Mesodermal cell (in vitro differentiated cells): Measurements from ENCODE around the gene SPDYE2. TPM values are rescaled to one million over a fixed set of nuclear protein-coding genes. Genes with fewer than 3 reads are reported as not detected.
A peak's percentile ranks its signal among the peaks of the same experiment; 100 is the strongest.
"Not testable (repeated sequence)": the region's sequence is repeated elsewhere in the genome, so short reads cannot be mapped to it uniquely, and the experiment has no call there.

Source experiments
- H3K27ac ChIP-seq: 2 replicates; pipeline ENCODE4 v1.7.0; 2013; ENCODE audit warnings: mild to moderate bottlenecking, low read depth, low read length, moderate library complexity; ENCODE audit not compliant: severe bottlenecking
- H3K36me3 ChIP-seq: 2 replicates; pipeline ENCODE4 v1.7.1; 2013; ENCODE audit warnings: mild to moderate bottlenecking, low read length, moderate library complexity; ENCODE audit not compliant: control insufficient read depth, insufficient read depth
- H3K4me1 ChIP-seq: one replicate; pipeline ENCODE4 v1.7.1; 2013; ENCODE audit warnings: mild to moderate bottlenecking, low read length; ENCODE audit not compliant: insufficient read depth, control insufficient read depth, poor library complexity, severe bottlenecking
- H3K4me3 ChIP-seq: 2 replicates; pipeline ENCODE4 v1.7.0; 2013; ENCODE audit warnings: low read length, control low read depth, mild to moderate bottlenecking; ENCODE audit not compliant: insufficient read depth, poor library complexity, severe bottlenecking; ENCODE audit errors: extremely low read depth
- H3K9me3 ChIP-seq: 2 replicates; pipeline ENCODE4 v1.7.1; 2013; ENCODE audit warnings: mild to moderate bottlenecking, low read length, moderate library complexity; ENCODE audit not compliant: control insufficient read depth
- WGBS, 2 experiments: methylation state at CpG; one replicate each; pipeline ENCODE4 v1.1.5; 2013; ENCODE audit warnings: missing lambda C conversion rate in 2 of 2; ENCODE audit not compliant: insufficient coverage in 2 of 2; 5-methylcytosine and 5-hydroxymethylcytosine counted together
- polyA plus RNA-seq, 2 experiments: library from polyadenylated mRNA; stranded (reverse); fragments of 50-300 nt; gene quantifications; one replicate each; pipeline ENCODE4 v1.2.3, GENCODE V29; 2013

SPDYE2 gene, protein sequence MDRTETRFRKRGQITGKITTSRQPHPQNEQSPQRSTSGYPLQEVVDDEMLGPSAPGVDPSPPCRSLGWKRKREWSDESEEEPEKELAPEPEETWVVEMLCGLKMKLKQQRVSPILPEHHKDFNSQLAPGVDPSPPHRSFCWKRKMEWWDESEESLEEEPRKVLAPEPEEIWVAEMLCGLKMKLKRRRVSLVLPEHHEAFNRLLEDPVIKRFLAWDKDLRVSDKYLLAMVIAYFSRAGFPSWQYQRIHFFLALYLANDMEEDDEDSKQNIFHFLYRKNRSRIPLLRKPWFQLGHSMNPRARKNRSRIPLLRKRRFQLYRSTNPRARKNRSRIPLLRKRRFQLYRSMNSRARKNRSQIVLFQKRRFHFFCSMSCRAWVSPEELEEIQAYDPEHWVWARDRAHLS
- not detected for polyA plus RNA-seq (2013, experiment 1 of 2)
- polyA plus RNA-seq (2013, experiment 2 of 2) = not detected

DNA sequence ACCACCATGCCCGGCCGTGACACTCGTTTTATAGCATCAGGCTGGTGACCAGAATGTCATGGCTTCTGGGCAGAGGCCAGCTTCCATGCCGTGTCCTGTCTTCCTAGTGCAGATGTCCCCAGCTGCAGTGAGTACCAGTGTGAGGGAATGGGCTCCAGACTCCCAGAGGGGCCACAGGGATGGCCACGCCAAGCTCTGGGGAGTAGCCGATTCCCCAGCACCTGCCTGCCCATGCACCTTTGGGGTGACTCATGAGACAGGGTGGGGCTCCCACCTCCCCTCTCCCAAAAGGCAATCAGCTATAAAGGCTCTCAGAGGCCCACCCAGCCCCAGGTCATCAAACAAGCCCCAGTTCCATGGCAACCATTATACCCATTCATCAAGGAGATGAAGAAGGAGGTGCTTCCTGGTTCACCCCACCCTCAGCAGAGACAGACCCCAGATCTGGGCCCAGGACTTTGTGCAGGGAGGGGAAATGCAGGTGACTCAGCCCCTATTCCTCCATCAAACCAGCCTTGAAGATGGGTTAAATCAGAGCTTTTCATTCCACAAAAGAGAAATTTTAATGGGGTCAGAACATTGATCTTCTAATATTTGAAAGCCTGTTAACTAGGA, at the start of gene SPDYE2:
SPDYE2 (plus strand) TSS at position 419 of the 615 bp plus-strand sequence. CDS start 2,030 bp downstream, outside the sequence.
- H3K27ac ChIP-seq, H3K4me3 ChIP-seq, H3K36me3 ChIP-seq, H3K9me3 ChIP-seq, H3K4me1 ChIP-seq: not testable (repeated sequence)
- WGBS, 2 experiments = no CpG with 5 or more reads among the region's 6 CpGs

DNA sequence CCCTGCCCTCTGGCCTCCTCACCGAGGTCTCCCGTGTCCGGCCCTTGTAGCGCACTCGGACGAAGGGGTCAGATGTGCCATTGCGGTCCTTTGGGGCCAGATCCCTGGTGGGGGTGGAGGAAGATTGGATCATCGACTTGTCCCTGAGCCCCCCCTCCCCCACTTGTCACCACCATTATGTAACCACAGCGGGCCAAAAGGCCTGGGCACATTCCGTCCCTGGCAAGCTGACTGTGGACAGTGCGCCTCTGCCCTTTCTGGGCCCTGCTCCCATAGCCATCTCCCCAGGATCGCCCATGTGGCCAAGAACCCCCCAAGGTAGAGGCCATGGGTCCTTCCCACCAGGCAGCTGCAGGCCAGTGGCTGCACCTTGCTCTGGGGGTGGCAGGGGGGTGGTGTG, 47.9 kb upstream of the SPDYE2 start:
- not testable (repeated sequence) for H3K27ac ChIP-seq, H3K4me1 ChIP-seq, H3K9me3 ChIP-seq, H3K36me3 ChIP-seq, H3K4me3 ChIP-seq
- no CpG with 5 or more reads among the region's 12 CpGs for WGBS, 2 experiments

DNA sequence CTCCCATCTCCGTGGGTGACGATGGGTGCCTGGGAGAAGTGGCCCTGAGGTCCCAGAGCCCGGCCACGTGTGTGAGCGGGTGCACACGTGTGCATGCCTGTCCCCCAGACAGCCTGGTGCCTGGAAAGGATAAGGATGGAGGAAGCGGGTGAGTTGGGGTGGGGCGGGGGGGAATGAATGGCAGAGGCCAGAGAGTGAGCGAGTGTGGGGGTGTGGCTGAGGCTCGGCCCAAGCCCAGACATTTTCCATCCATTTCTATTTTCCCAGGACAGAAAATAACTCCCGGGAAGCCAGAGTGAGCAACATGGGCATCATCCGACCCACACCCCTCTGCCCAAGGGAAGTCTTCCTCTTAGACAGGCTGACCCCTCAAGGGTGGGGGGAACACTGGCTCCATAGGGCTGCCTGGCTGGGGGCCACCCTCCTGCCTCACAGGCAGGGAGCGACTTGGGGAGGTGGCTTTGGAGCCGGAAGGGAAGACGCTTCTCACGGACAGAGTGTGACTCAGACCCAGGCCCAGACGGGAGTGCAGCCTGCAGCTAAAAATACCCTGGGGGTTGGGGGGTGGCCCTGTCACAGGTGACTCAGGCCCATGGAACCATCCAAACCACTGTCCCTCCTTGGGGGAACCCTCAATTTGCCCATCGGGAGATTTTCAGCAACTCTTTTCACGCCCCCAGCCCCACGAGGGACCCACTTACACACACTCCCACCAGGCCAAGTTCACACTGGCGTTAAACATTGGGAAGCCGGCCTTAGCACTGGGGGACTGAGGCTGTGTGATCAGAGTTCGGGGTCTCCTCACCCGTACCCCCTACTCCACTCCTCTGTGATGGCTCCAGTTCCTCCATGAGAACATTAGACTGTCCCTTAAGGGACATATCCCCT, 45.5 kb upstream of the SPDYE2 start:
- peak overlapping the region; percentile 57 for H3K27ac ChIP-seq

DNA sequence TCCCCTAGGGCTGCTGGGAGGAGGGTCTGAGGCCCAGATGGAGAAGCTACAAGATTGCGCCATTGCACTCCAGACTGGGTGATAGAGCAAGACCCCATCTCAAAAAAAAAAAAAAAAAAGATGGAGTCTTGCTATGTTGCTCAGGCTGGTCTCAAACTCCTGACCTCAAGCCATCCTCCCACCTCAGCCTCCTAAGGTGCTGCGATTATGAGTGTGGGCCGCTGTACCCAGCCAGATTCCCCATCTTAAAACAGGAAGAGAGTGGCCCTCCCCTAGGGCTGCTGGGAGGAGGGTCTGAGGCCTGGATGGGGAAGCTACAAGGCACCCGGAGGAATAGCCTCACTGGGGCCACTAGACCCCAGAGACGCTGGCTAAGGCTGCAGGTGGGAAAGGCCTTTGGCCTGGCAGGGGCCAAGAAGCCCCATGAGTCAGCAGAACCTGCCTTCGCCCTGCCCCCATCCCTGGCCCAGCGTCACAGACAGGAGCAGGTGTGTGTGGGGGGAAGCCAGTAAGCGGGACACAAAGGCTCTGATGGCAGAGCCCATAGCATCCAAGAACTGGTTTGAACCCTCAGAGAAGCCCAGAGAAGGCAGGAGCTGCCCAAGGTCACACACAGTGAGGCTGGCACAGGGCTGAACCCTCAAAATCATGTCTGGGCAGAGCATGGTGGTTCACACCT, 43.5 kb upstream of the SPDYE2 start:
- H3K4me3 ChIP-seq, H3K27ac ChIP-seq, H3K4me1 ChIP-seq, H3K36me3 ChIP-seq, H3K9me3 ChIP-seq: not testable (repeated sequence)
- no CpG with 5 or more reads among the region's 8 CpGs for WGBS, 2 experiments

More for the DNA sequence above, 45.5 kb upstream of the SPDYE2 start:
- not testable (repeated sequence) for H3K9me3 ChIP-seq, H3K36me3 ChIP-seq, H3K4me1 ChIP-seq, H3K4me3 ChIP-seq
- WGBS, 2 experiments = 95% methylated on average over 3 of the region's 24 CpGs; no CpG with 5 or more reads in 1 of the 2 experiments

DNA sequence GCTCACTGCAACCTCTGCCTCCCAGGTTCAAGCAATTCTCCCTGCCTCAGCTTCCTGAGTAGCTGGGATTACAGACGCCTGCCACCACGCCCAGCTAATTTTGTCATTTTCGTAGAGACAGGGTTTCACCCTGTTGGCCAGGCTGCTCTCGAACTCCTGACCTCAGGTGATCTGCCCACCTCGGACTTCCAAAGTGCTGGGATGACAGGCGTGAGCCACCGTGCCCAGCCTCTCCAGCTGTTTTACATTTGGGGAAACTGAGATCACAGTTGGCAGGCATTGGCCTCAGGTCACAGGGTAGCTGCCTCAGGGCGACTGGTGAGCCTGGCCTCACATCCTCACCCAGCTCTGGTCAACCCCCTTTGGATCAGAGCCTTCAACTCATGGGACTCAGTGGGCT, 40.5 kb upstream of the SPDYE2 start:
- not testable (repeated sequence) for H3K36me3 ChIP-seq, H3K27ac ChIP-seq, H3K9me3 ChIP-seq, H3K4me1 ChIP-seq, H3K4me3 ChIP-seq
- 85% methylated on average over 2 of the region's 8 CpGs; no CpG with 5 or more reads in 1 of the 2 experiments for WGBS, 2 experiments

DNA sequence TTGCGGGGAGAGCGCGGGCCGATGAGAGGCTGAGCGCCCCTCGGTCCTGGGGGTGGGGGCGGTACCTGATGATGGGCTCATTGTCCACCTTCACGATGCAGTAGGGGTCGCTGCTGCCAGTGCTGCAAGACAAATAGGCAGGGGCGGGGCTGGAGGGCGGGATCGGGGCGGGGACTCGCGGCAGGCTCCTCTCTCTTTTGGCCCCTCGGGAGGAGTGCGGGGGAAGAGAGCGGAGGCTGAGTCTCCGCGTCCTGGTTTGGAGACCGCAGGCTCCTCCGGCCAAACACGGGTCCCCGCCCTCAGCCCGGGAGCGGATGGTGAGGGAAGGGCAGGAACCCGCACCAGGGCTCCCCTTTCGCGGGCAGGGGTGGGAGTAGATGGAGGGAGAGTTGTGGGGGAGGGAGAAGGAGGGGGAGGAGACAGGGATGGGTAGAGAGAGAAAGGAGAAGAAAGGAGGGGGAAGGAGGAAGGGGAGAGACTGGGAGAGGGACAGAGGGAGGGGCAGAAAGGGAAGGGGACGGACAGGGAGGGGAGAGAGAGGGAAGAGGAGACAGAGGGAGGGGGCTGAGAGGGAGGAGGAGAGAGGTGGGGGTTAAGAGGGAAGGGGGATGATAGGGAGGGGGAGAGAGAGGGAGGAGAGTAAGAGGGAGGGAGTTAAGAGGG, 39.0 kb upstream of the SPDYE2 start:
- H3K4me3 ChIP-seq = peak overlapping the region; percentile 26
- not testable (repeated sequence) for H3K9me3 ChIP-seq, H3K4me1 ChIP-seq, H3K27ac ChIP-seq, H3K36me3 ChIP-seq
- no CpG with 5 or more reads among the region's 30 CpGs for WGBS, 2 experiments

DNA sequence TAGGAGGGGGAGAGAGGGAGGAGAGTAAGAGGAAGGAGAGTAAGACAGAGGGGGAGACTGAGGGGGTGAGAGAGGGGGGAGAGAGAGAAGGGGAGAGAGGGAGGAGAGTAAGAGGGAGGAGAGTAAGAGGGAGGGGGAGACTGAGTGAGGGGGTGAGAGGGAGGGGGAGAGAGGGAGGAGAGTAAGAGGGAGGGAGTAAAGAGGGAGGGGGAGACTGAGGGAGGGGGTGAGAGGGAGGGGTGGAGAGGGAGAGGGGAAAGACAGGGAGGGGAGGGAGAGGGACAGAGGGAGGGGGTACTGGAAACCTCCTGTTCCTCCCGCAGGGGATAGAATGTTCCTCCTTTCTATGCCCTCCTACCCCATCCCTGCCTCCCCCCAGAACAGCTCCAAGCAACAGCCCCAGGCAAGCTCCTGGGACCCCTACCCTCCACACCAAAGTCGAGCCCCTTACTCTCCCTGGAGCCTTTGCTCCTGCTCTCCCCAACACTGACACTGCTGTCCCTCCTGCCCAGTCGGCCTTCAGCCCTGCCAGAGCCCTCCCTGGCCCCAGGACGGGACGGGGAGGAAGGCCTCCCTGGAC, 38.3 kb upstream of the SPDYE2 start:
- H3K9me3 ChIP-seq, H3K4me1 ChIP-seq, H3K36me3 ChIP-seq: not testable (repeated sequence)
- H3K27ac ChIP-seq = peak overlapping the region; percentile 59
- WGBS, 2 experiments = 13% methylated on average over 1 of the region's 5 CpGs; no CpG with 5 or more reads in 1 of the 2 experiments
- H3K4me3 ChIP-seq = peak overlapping the region; percentile 26

DNA sequence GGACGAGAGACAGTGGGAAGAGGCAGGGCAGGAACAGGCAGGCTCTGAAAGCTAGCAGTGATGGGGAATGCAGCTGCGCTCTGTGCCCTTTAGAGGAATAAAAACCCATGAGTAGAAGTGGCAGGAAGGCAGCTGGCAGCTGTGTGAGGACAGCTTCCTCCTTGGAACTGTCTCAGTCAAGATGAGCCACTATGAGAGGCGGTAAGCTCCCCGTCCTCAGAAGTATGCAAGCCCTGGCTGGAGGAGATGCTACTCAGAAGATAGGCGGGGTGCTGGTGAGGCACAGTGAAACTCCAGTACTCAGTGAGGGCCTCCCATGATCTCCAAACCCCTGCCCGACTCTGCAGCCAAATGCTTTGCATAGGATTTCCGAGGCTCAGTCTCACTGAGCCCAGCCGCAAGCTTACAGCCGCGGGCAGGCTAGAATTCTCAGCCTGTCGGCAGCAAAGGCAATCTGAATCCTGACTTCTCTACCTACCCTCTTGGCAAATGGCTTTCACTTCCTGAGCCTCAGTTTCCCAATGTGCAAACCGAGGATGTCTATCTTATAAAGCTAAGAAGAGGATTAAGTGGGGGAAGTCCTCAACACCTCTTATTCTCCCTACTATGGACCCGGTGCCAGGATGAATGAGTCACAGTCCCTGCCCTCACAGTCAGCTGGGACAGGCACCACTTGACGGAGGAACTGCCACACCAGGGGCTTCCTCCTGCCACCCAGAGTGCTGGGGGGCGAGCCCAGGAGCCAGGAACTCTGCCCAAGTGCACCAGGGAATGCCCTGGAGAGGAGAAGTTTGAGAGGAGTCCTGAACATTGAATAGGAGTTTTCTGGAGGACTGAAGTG, 35.9 kb upstream of the SPDYE2 start:
- not testable (repeated sequence) for H3K9me3 ChIP-seq, H3K27ac ChIP-seq, H3K4me3 ChIP-seq, H3K36me3 ChIP-seq, H3K4me1 ChIP-seq
- no CpG with 5 or more reads among the region's 15 CpGs for WGBS, 2 experiments

DNA sequence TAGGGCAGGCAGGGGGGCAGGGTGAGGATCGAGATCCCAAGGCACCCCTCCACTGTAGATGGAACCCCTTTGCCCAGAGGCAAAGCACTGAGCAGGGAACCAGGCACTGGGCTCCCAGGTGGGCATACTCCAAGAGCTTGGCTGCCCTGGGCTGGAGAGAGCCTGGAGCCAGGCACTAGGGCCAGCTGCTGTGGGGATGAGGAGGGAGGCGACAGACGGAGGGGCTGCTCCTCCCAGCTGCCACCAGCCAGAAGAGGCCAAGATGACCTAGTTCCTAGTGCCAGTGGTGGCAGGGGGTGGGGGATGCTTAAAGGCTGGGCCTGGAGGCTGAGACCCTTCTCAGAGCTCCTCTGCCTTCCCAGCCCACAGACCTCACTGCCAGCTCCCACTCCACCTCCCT, 35.1 kb upstream of the SPDYE2 start:
- H3K4me3 ChIP-seq = not testable (repeated sequence)

More for the DNA sequence above, 35.1 kb upstream of the SPDYE2 start:
- not testable (repeated sequence) for H3K27ac ChIP-seq, H3K4me1 ChIP-seq, H3K36me3 ChIP-seq, H3K9me3 ChIP-seq
- WGBS, 2 experiments = no CpG with 5 or more reads among the region's 3 CpGs
